Bronchial epithelial cell (primary cell): ENCODE measurements around the gene RSPO1. TPM values are rescaled to one million over a fixed set of nuclear protein-coding genes. Genes with fewer than 3 reads are reported as not detected.

Experiments used
- DNase-seq: peaks from one replicate; pipeline ENCODE4 v3.0.0-alpha.2; 2010; ENCODE audit warnings: low read depth
- FAIRE-seq: peaks from 2 replicates; lab custom pipeline; 2011; peaks lifted over from hg19 to GRCh38; lab: Jason Lieb, UNC
- H3K27me3 ChIP-seq: 2 replicates; pipeline ENCODE4 v1.5.1; 2011; ENCODE audit warnings: low read length; ENCODE audit not compliant: control insufficient read depth, insufficient read depth
- H3K36me3 ChIP-seq: 2 replicates; pipeline ENCODE4 v1.5.1; 2011; ENCODE audit warnings: low read length; ENCODE audit not compliant: control insufficient read depth, insufficient read depth
- H3K4me3 ChIP-seq: 2 replicates; pipeline ENCODE4 v1.5.1; 2011; ENCODE audit warnings: mild to moderate bottlenecking, low read depth, low read length, control low read depth
- total RNA-seq: library from RNA; depleted of rRNA; stranded (reverse); fragments of >200 nt; gene quantifications from 2 replicates; pipeline ENCODE4 v1.2.1, GENCODE V29; 2014
- TF ChIP-seq, protein P1 (sequence below): IDR thresholded peaks from 2 replicates; pipeline ENCODE4 v1.5.1; 2011; ENCODE audit warnings: mild to moderate bottlenecking, moderate library complexity, low read length, control low read depth, inconsistent platforms; ENCODE audit not compliant: insufficient read depth, severe bottlenecking

The RSPO1 gene
- total RNA-seq, 1 donor from 2014 or later, result not detected

- no peak for FAIRE-seq
- Histone ChIP-seq H3K27me3 (peaks cover 4% of the 10 kb centered on the region), H3K36me3 (no peaks in the 10 kb centered on the region), H3K4me3 (no peak overlapping the region)
- no peak for DNase-seq
- TF ChIP-seq, protein P1, sequence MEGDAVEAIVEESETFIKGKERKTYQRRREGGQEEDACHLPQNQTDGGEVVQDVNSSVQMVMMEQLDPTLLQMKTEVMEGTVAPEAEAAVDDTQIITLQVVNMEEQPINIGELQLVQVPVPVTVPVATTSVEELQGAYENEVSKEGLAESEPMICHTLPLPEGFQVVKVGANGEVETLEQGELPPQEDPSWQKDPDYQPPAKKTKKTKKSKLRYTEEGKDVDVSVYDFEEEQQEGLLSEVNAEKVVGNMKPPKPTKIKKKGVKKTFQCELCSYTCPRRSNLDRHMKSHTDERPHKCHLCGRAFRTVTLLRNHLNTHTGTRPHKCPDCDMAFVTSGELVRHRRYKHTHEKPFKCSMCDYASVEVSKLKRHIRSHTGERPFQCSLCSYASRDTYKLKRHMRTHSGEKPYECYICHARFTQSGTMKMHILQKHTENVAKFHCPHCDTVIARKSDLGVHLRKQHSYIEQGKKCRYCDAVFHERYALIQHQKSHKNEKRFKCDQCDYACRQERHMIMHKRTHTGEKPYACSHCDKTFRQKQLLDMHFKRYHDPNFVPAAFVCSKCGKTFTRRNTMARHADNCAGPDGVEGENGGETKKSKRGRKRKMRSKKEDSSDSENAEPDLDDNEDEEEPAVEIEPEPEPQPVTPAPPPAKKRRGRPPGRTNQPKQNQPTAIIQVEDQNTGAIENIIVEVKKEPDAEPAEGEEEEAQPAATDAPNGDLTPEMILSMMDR, result no peak
Measured at GRCh38 chr1:37609994-37610393, 24.7 kb downstream of the RSPO1 start.

GRCh38 chr1:37609002-37609401, 25.7 kb downstream of the RSPO1 start:
- Histone ChIP-seq H3K36me3 (no peaks in the 10 kb centered on the region), H3K4me3 (no peak overlapping the region), H3K27me3 (peaks cover 4% of the 10 kb centered on the region)
- TF ChIP-seq, protein P1, result no peak
- no peak for FAIRE-seq
- DNase-seq, result no peak

GRCh38 chr1:37606481-37607263, 28.0 kb downstream of the RSPO1 start:
- Histone ChIP-seq H3K36me3 (no peaks in the 10 kb centered on the region), H3K27me3 (peaks cover 4% of the 10 kb centered on the region), H3K4me3 (no peak overlapping the region)
- no peak for DNase-seq
- TF ChIP-seq, protein P1, result no peak
- no peak for FAIRE-seq

GRCh38 chr1:37605806-37606474, 28.8 kb downstream of the RSPO1 start:
- TF ChIP-seq, protein P1, result no peak
- peaks cover 4% of the 10 kb centered on the region for H3K27me3 ChIP-seq
- FAIRE-seq, result no peak
- H3K4me3 ChIP-seq, result no peak overlapping the region
- H3K36me3 ChIP-seq, result no peaks in the 10 kb centered on the region
- no peak for DNase-seq

- no peak for FAIRE-seq
- Histone ChIP-seq H3K27me3 (peaks cover 4% of the 10 kb centered on the region), H3K4me3 (no peak overlapping the region), H3K36me3 (no peaks in the 10 kb centered on the region)
- TF ChIP-seq, protein P1, result no peak
- no peak for DNase-seq
Measured at GRCh38 chr1:37605061-37605650, 29.5 kb downstream of the RSPO1 start.
